HepG2 (cell line): ENCODE data around the gene MMP19. TPM values are rescaled to one million over a fixed set of nuclear protein-coding genes. Genes with fewer than 3 reads are reported as not detected.
"Not testable (repeated sequence)": the region's sequence is repeated elsewhere in the genome, so short reads cannot be mapped to it uniquely, and the experiment has no call there.

ENCODE experiments used
- ATAC-seq: fragments of 200-7000 bp; cut with Tn5 transposase; 3 replicates; pipeline ENCODE4 v1.9.1; 2020; ENCODE audit warnings: mild to moderate bottlenecking, moderate library complexity
- BruUV-seq: library from RNA; stranded (reverse); fragments of 400-500 nt; replicated peaks from 2 replicates; lab custom pipeline; 2021; lab: Mats Ljungman, UMichigan
- CTCF ChIA-PET: fragments of 300-600 bp; formaldehyde crosslinking; extraction: SDS; loops from one replicate; lab custom pipeline; 2021; ENCODE audit warnings: low total read pairs, inconsistent platforms, low intra/inter-chr PET ratio; lab: Yijun Ruan, JAX
- POLR2A ChIA-PET: fragments of 350-600 bp; sonication (Branson Sonifier 250); formaldehyde crosslinking; loops from one replicate; lab custom pipeline; 2020; ENCODE audit warnings: antibody characterized with exemption, inconsistent platforms; lab: Yijun Ruan, JAX
- DNase-seq: peaks from one replicate; pipeline ENCODE4 v3.0.0-alpha.2; 2015; ENCODE audit warnings: low spot score
- FAIRE-seq: peaks from 3 replicates; lab custom pipeline; 2011; peaks lifted over from hg19 to GRCh38; lab: Jason Lieb, UNC
- H2AFZ ChIP-seq: one replicate; pipeline ENCODE4 v1.6.1; 2011; ENCODE audit warnings: low read length, inconsistent platforms
- H3K27ac ChIP-seq: fragments of 300-600 bp; 3 replicates; pipeline ENCODE4 v1.8.0; 2011; ENCODE audit warnings: mixed run types, mild to moderate bottlenecking, mixed read lengths, low read length, inconsistent platforms; ENCODE audit not compliant: insufficient read depth; ENCODE audit errors: extremely low read length
- H3K27me3 ChIP-seq, 2 experiments: fragments of 200-600 bp in 1 of 2; 2 replicates in 1 of 2; 3 replicates in 1 of 2; pipeline versions ENCODE4 v1.6.0 to v1.8.0; 2011; ENCODE audit warnings: low read length in 2 of 2, mild to moderate bottlenecking in 2 of 2, moderate library complexity in 2 of 2, inconsistent platforms in 1 of 2; ENCODE audit not compliant: insufficient read depth in 2 of 2, control insufficient read depth in 1 of 2
- H3K36me3 ChIP-seq, 2 experiments: fragments of 200-600 bp in 1 of 2; replicated peaks in 1 of 2; 2 replicates in 1 of 2; 3 replicates in 1 of 2; pipeline versions ENCODE4 v1.5.1 to v1.8.0; 2011; ENCODE audit warnings: low read length in 2 of 2, inconsistent platforms in 1 of 2; ENCODE audit not compliant: insufficient read depth in 2 of 2, control insufficient read depth in 1 of 2
- H3K4me1 ChIP-seq: 2 replicates; pipeline ENCODE4 v1.5.1; 2012; ENCODE audit warnings: low read length, inconsistent platforms; ENCODE audit not compliant: insufficient read depth
- H3K4me2 ChIP-seq: 2 replicates; pipeline ENCODE4 v1.6.0; 2011; ENCODE audit warnings: low read depth, low read length, inconsistent platforms
- H3K4me3 ChIP-seq, 3 experiments: fragments of 200-600 bp in 1 of 3; sonication (generic), shearing (Covaris generic) in 1 of 3; replicated peaks in 1 of 3; 2 replicates each; pipeline ENCODE4 v1.5.1; 2011 to 2016; ENCODE audit warnings: low read length in 3 of 3, inconsistent platforms in 2 of 3, low read depth in 2 of 3, mild to moderate bottlenecking in 2 of 3, control low read depth in 1 of 3, mixed read lengths in 1 of 3; ENCODE audit not compliant: insufficient read depth in 1 of 3
- H3K79me2 ChIP-seq: one replicate; pipeline ENCODE4 v1.6.1; 2011; ENCODE audit warnings: low read length, inconsistent platforms; ENCODE audit not compliant: insufficient read depth
- H3K9ac ChIP-seq: 2 replicates; pipeline ENCODE4 v1.6.0; 2011; ENCODE audit warnings: mild to moderate bottlenecking, low read depth, low read length, inconsistent platforms; ENCODE audit not compliant: insufficient read depth
- H3K9me3 ChIP-seq: 2 replicates; pipeline ENCODE4 v1.5.1; 2012; ENCODE audit warnings: mild to moderate bottlenecking, low read length
- H4K20me1 ChIP-seq: 2 replicates; pipeline ENCODE4 v1.6.0; 2011; ENCODE audit warnings: inconsistent platforms, mild to moderate bottlenecking, low read length, moderate library complexity; ENCODE audit not compliant: insufficient read depth
- IKZF4 ChIP-seq: sonication (generic); formaldehyde crosslinking; IDR thresholded peaks from 2 replicates; pipeline ENCODE4 v1.5.1; 2020; ENCODE audit warnings: borderline replicate concordance, mild to moderate bottlenecking, low read depth, missing genetic modification reagents; ENCODE audit errors: not compliant biosample characterization
- NCOR1 ChIP-seq: fragments of 200-600 bp; sonication (generic); IDR thresholded peaks from 2 replicates; pipeline ENCODE4 v1.7.0; 2017; ENCODE audit warnings: antibody characterized with exemption, low read length, borderline replicate concordance
- RFX1 ChIP-seq: fragments of 450-650 bp; IDR thresholded peaks from 2 replicates; pipeline ENCODE4 v1.6.1; 2017
- SP140L ChIP-seq: sonication (generic); formaldehyde crosslinking; IDR thresholded peaks from 2 replicates; pipeline ENCODE4 v1.4.0; 2020; ENCODE audit warnings: missing genetic modification reagents, borderline replicate concordance
- SRSF4 ChIP-seq: fragments of 200-400 bp; formaldehyde crosslinking; IDR thresholded peaks from one replicate; pipeline ENCODE4 v1.6.1; 2018; ENCODE audit warnings: mild to moderate bottlenecking, low read depth, low read length, moderate library complexity; ENCODE audit not compliant: poor library complexity, severe bottlenecking
- ZBTB1 ChIP-seq: sonication (generic); formaldehyde crosslinking; IDR thresholded peaks from 2 replicates; pipeline ENCODE4 v1.4.0; 2020; ENCODE audit warnings: missing genetic modification reagents, borderline replicate concordance
- ZNF33B ChIP-seq: sonication (generic); formaldehyde crosslinking; IDR thresholded peaks from 2 replicates; pipeline ENCODE4 v1.5.1; 2020; ENCODE audit warnings: mild to moderate bottlenecking, missing genetic modification reagents
- ZNF430 ChIP-seq: sonication (generic); formaldehyde crosslinking; IDR thresholded peaks from 2 replicates; pipeline ENCODE4 v1.9.0; 2021; ENCODE audit warnings: mild to moderate bottlenecking, missing genetic modification reagents
- ZUFSP ChIP-seq: sonication (generic); formaldehyde crosslinking; IDR thresholded peaks from 2 replicates; pipeline ENCODE4 v1.9.0; 2021; ENCODE audit warnings: missing genetic modification reagents, mild to moderate bottlenecking, borderline replicate concordance
- WGBS: methylation state at CpG from one replicate; pipeline ENCODE4 v1.1.6; 2017; ENCODE audit warnings: low lambda C conversion rate; 5-methylcytosine and 5-hydroxymethylcytosine counted together
- in situ Hi-C: cut with HindIII; loops from 2 replicates; pipeline ENCODE4 v1.10.0; 2017; ENCODE audit warnings: low pct_unique_long_range_greater_than_20kb; ENCODE audit not compliant: extremely low pct_ligation_motif_present
- intact Hi-C: fragments of 100-400 bp; cut with micrococcal nuclease; formaldehyde crosslinking; loops from one replicate; pipeline ENCODE4 v1.10.0; 2022; ENCODE audit not compliant: unreplicated experiment
- polyA plus RNA-seq, 8 experiments: library from polyadenylated mRNA; depleted of rRNA in 3 of 8; stranded (reverse) in 7 of 8; unstranded in 1 of 8; fragments of >200 nt; fragmentation: Illumina TruSeq in 4 of 8; extraction: Trizol in 4 of 8; gene quantifications; 2 replicates each; pipeline versions ENCODE4 v1.2.1 to v1.2.3, GENCODE V29; 2011 to 2016; ENCODE audit warnings: low read depth in 4 of 8, missing spikeins in 1 of 8, mixed read lengths in 1 of 8; ENCODE audit not compliant: insufficient read depth in 1 of 8
- total RNA-seq, 5 experiments: library from RNA; depleted of rRNA; stranded (reverse); fragments of >200 nt; fragmentation: Illumina TruSeq; extraction: Trizol; gene quantifications; 2 replicates each; pipeline ENCODE4 v1.2.3, GENCODE V29; 2016; ENCODE audit warnings: low read depth in 1 of 5

Gene MMP19
- total and polyA plus RNA-seq, 2 of the 13 experiments (the other 11 are each of a cell fraction or from before 2014, with no cell fraction given) = 0.07 to 0.08 TPM

- no peak for TF ChIP-seq ZNF430 (CRISPR knock-in tag)
- no peak for TF ChIP-seq SP140L (CRISPR knock-in tag)
- TF ChIP-seq ZNF33B = no peak
- TF ChIP-seq RFX1 = no peak
- no peak for TF ChIP-seq ZBTB1
- no peak for TF ChIP-seq ZUFSP (CRISPR knock-in tag)
- TF ChIP-seq IKZF4 (CRISPR knock-in tag) = no peak
- TF ChIP-seq SRSF4 = no peak
- no peak for TF ChIP-seq NCOR1
These were observed 4.4 kb downstream of the MMP19 start (continued) for GRCh38 chr12:55838361-55838760.

- CTCF ChIA-PET, H4K20me1 ChIP-seq: not testable (repeated sequence)
These were observed 8.3 kb downstream of the MMP19 start for GRCh38 chr12:55834400-55834799.

More at GRCh38 chr12:55834400-55834799, 8.3 kb downstream of the MMP19 start:
- intact Hi-C loops, H3K9ac ChIP-seq, POLR2A ChIA-PET, H3K9me3 ChIP-seq, BruUV-seq, DNase-seq, H3K27me3 ChIP-seq, H2AFZ ChIP-seq, H3K4me2 ChIP-seq, H3K36me3 ChIP-seq, H3K27ac ChIP-seq, FAIRE-seq, ATAC-seq, H3K79me2 ChIP-seq, H3K4me1 ChIP-seq, H3K4me3 ChIP-seq: not testable (repeated sequence)
- in situ Hi-C loops = loop anchor here (5.0 kb wide), 1 partner anchor 93 kb away; the partner anchor contains the start of gene PYM1
- WGBS = 87% methylated on average over 4 of the region's 6 CpGs
